ENCODE measurements around the gene EVC. TPM values are rescaled to one million over a fixed set of nuclear protein-coding genes. Genes with fewer than 3 reads are reported as not detected.

EVC gene
- total and polyA plus RNA-seq, 3 experiments from 2014 or later: 0.02 to 2.3 (median 1.6) TPM

DNA sequence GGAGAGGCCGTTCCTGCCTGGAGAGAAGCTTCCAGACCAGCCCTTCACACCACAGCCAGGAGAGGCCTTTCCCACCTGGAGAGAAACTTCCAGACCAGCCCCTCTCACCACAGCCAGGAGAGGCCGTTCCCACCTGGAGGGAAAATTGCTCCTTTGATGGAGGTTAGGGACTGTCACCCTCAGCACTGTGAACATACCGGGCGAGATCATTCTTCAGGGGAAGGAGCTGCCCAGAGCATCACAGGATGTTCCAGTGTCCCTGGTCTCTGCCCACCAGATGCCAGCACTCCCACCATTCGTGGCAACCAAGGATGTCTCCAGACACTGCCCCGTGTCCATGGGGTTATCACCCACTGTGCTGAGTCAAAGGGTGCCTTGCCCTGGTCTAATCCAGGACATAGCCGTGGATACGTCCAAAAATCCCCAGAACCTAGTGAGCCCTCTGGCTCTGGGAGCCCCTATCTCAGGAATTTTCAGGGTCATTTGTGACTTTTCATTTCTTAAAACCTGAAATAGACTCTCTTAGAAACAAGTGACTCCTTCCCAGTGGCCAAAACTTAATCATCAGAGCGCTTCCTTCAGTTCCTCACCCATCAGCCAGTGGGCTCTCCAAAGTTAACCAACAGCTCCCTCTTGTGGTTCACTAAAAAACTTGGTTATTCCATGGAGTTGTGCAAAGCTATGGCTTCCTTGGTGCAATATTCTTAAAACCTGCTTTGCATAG, 101.7 kb downstream of the EVC start:
- no peaks in the 10 kb centered on the region for H3K36me3 ChIP-seq (ENCODE audit: insufficient read depth, low read length)
- H3K4me1 ChIP-seq (ENCODE audit: insufficient read depth, low read length): no peaks in the 10 kb centered on the region
- Mint-ChIP-seq H3K27ac (no peak overlapping the region), H3K4me3 (no peak overlapping the region), H3K36me3 (no peaks in the 10 kb centered on the region), H3K4me1 (no peaks in the 10 kb centered on the region), H3K9me3 (peaks cover 0 to 4% (median 0%) of the 10 kb centered on the region in 5 donors), H3K27me3 (peaks cover 4 to 5% of the 10 kb centered on the region in 2 donors)
- no peak overlapping the region for H3K27ac ChIP-seq (ENCODE audit: low read depth, low read length)
- H3K4me3 ChIP-seq (ENCODE audit: low read length): no peak overlapping the region
- ChIA-PET POLR2A (no interaction called here), CTCF (interaction anchor here (1.3 kb wide), 1 partner anchor 14 kb away, joined by 3 read pairs; no protein-coding TSS in a partner anchor)
- no peaks in the 10 kb centered on the region for H3K9me3 ChIP-seq (ENCODE audit: low read length)
- DNase-seq: no peak
- H3K27me3 ChIP-seq (ENCODE audit: insufficient read depth, low read length, poor library complexity, severe bottlenecking): no peaks in the 10 kb centered on the region

DNA sequence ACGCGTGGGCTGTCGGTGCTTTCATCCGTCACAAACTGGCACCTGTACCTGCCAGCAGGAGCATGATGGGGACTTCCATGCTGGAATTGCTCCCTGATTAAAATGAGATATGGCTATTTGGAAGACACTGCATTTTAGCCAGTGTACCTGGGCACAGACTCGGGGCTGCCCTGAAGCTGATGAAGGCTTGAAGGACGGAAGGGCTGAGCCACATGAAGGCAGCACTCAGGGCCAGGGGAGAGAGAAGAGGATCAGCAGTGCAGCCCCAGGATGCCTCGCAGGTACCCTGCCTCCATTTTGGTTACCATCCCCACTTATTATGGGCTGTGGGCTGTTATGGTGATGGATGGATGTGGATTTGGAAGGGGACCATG, 102.9 kb downstream of the EVC start:
- ChIA-PET POLR2A (no interaction called here), CTCF (no interaction called here)
- H3K27ac Mint-ChIP-seq: no peak overlapping the region
- no peak overlapping the region for H3K27ac ChIP-seq (ENCODE audit: low read depth, low read length)
- H3K4me1 Mint-ChIP-seq: no peaks in the 10 kb centered on the region
- no peaks in the 10 kb centered on the region for H3K9me3 ChIP-seq (ENCODE audit: low read length)
- H3K4me3 Mint-ChIP-seq: no peak overlapping the region
- H3K27me3 Mint-ChIP-seq: peaks cover 4 to 5% of the 10 kb centered on the region in 2 donors
- DNase-seq: no peak
- H3K36me3 ChIP-seq (ENCODE audit: insufficient read depth, low read length): no peaks in the 10 kb centered on the region
- no peaks in the 10 kb centered on the region for H3K4me1 ChIP-seq (ENCODE audit: insufficient read depth, low read length)
- no peaks in the 10 kb centered on the region for H3K27me3 ChIP-seq (ENCODE audit: insufficient read depth, low read length, poor library complexity, severe bottlenecking)
- no peaks in the 10 kb centered on the region for H3K36me3 Mint-ChIP-seq
- H3K9me3 Mint-ChIP-seq: peaks cover 0 to 4% (median 0%) of the 10 kb centered on the region in 5 donors
- H3K4me3 ChIP-seq (ENCODE audit: low read length): no peak overlapping the region

DNA sequence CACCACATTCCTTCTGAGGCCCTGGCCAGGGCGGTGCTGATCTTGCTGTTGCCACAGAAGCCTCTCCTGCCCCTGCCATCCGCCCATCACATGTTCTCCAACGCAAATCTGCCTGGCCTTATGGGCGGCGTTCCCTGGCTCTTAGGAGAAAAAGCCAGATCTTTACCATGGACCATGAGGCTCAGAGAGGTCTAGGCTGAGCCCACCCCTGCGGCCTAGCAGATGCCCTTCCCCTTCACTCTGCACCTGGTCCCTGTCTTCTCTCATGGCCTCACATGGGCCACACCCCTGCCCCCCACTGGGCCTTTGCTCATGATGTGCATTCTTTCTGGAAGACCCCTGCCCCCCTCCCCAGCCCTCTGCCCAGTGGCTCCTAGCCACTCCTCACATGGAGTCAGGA, 103.4 kb downstream of the EVC start:
- no peak overlapping the region for H3K27ac ChIP-seq (ENCODE audit: low read depth, low read length)
- no peak overlapping the region for H3K4me3 Mint-ChIP-seq
- H3K9me3 Mint-ChIP-seq: peaks cover 0 to 4% (median 0%) of the 10 kb centered on the region in 5 donors
- no peaks in the 10 kb centered on the region for H3K4me1 Mint-ChIP-seq
- no peaks in the 10 kb centered on the region for H3K4me1 ChIP-seq (ENCODE audit: insufficient read depth, low read length)
- H3K36me3 ChIP-seq (ENCODE audit: insufficient read depth, low read length): no peaks in the 10 kb centered on the region
- no peak overlapping the region for H3K4me3 ChIP-seq (ENCODE audit: low read length)
- POLR2A ChIA-PET: no interaction called here
- no peak overlapping the region for H3K27ac Mint-ChIP-seq
- no peaks in the 10 kb centered on the region for H3K27me3 ChIP-seq (ENCODE audit: insufficient read depth, low read length, poor library complexity, severe bottlenecking)
- no peaks in the 10 kb centered on the region for H3K9me3 ChIP-seq (ENCODE audit: low read length)
- no peak for DNase-seq
- H3K36me3 Mint-ChIP-seq: no peaks in the 10 kb centered on the region
- CTCF ChIA-PET: no interaction called here
- H3K27me3 Mint-ChIP-seq: peaks cover 4 to 5% of the 10 kb centered on the region in 2 donors

DNA sequence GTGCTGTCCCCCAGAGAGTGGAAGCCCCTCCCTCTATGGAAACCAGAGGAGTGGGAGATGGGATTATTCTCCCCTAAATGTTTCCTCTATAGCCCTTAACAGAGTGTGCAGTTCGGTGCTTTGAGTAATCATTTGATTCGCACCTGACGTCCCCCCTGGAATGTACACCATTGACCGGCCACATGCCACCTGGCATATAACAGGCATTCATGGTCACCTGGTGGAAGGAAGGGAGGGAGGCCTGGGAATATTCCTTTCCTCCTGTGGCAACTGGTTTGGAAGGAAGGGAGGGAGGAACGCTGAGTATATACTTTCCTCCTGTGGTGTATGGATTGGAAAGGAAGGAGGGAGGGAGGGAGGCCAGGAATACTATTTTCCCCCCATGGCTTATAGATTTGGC, 104.6 kb downstream of the EVC start:
- H3K4me1 ChIP-seq (ENCODE audit: insufficient read depth, low read length): no peaks in the 10 kb centered on the region
- no peaks in the 10 kb centered on the region for H3K9me3 ChIP-seq (ENCODE audit: low read length)
- no peak overlapping the region for H3K4me3 ChIP-seq (ENCODE audit: low read length)
- Mint-ChIP-seq H3K4me1 (no peaks in the 10 kb centered on the region), H3K27ac (no peak overlapping the region), H3K27me3 (peaks cover 4 to 5% of the 10 kb centered on the region in 2 donors), H3K36me3 (no peaks in the 10 kb centered on the region), H3K4me3 (no peak overlapping the region), H3K9me3 (peaks cover 0 to 4% (median 0%) of the 10 kb centered on the region in 5 donors)
- no peaks in the 10 kb centered on the region for H3K36me3 ChIP-seq (ENCODE audit: insufficient read depth, low read length)
- ChIA-PET POLR2A (no interaction called here), CTCF (no interaction called here)
- H3K27me3 ChIP-seq (ENCODE audit: insufficient read depth, low read length, poor library complexity, severe bottlenecking): no peaks in the 10 kb centered on the region
- no peak for DNase-seq
- no peak overlapping the region for H3K27ac ChIP-seq (ENCODE audit: low read depth, low read length)

DNA sequence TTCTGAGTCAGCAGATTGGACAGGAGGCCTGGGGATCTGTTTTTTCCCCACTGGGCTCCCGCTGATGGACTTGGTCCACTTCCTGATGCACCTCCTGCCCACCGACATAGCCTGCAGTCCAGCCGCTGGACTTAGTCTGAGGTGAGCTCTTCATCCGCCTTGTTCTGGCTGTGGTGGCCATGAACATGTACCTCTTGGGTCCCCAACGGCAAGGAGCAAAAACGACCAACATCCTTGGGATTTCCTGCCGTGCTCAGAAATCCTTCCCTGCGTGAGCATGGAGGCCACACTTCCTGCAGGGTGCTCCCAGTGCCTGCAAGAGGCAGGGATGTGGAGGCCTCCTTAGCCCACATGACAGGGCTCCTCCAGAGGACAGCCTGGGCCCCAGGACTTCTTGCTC, 105.1 kb downstream of the EVC start:
- no peaks in the 10 kb centered on the region for H3K4me1 Mint-ChIP-seq
- DNase-seq: no peak
- Histone ChIP-seq H3K4me1 (ENCODE audit: insufficient read depth, low read length) (no peaks in the 10 kb centered on the region), H3K27me3 (ENCODE audit: insufficient read depth, low read length, poor library complexity, severe bottlenecking) (no peaks in the 10 kb centered on the region), H3K4me3 (ENCODE audit: low read length) (no peak overlapping the region), H3K27ac (ENCODE audit: low read depth, low read length) (no peak overlapping the region), H3K9me3 (ENCODE audit: low read length) (no peaks in the 10 kb centered on the region), H3K36me3 (ENCODE audit: insufficient read depth, low read length) (no peaks in the 10 kb centered on the region)
- no peak overlapping the region for H3K4me3 Mint-ChIP-seq
- H3K27ac Mint-ChIP-seq: no peak overlapping the region
- H3K9me3 Mint-ChIP-seq: no peaks in the 10 kb centered on the region
- H3K27me3 Mint-ChIP-seq: peaks cover 4 to 5% of the 10 kb centered on the region in 2 donors
- ChIA-PET POLR2A (no interaction called here), CTCF (no interaction called here)
- no peaks in the 10 kb centered on the region for H3K36me3 Mint-ChIP-seq

DNA sequence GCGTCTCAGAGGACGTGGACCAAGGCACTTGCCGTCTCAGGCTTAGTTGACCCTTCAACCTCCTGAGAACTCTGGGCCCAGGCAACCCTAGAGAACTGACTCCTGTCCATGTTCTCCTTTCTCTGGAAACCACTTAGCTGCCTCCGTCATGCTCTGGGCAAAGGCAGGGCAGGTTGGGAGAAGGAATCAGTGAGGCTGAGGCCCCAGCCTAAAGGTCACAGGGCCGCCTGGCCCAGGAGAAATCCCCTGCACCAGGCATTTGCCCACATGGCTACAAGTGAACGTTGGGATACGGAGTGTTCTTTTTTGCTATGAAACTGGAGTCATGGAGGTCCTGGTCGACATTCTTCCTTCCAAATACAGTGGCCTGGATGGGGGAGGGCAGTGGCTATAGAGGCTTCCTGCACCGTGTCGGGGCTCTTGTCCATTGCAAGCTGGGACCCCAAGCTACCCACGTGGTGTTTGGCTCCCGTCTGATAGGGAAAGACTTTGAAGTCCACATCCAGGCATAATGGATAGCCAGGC, 105.9 kb downstream of the EVC start:
- ChIA-PET CTCF (no interaction called here), POLR2A (no interaction called here)
- Histone ChIP-seq H3K27me3 (ENCODE audit: insufficient read depth, low read length, poor library complexity, severe bottlenecking) (no peaks in the 10 kb centered on the region), H3K36me3 (ENCODE audit: insufficient read depth, low read length) (no peaks in the 10 kb centered on the region), H3K4me3 (ENCODE audit: low read length) (no peak overlapping the region), H3K9me3 (ENCODE audit: low read length) (no peaks in the 10 kb centered on the region), H3K27ac (ENCODE audit: low read depth, low read length) (no peak overlapping the region), H3K4me1 (ENCODE audit: insufficient read depth, low read length) (no peaks in the 10 kb centered on the region)
- H3K36me3 Mint-ChIP-seq: no peaks in the 10 kb centered on the region
- H3K27me3 Mint-ChIP-seq: peaks cover 4% of the 10 kb centered on the region in 2 donors
- H3K9me3 Mint-ChIP-seq: no peaks in the 10 kb centered on the region
- H3K4me1 Mint-ChIP-seq: no peaks in the 10 kb centered on the region
- H3K27ac Mint-ChIP-seq: no peak overlapping the region
- H3K4me3 Mint-ChIP-seq: no peak overlapping the region
- DNase-seq: no peak

DNA sequence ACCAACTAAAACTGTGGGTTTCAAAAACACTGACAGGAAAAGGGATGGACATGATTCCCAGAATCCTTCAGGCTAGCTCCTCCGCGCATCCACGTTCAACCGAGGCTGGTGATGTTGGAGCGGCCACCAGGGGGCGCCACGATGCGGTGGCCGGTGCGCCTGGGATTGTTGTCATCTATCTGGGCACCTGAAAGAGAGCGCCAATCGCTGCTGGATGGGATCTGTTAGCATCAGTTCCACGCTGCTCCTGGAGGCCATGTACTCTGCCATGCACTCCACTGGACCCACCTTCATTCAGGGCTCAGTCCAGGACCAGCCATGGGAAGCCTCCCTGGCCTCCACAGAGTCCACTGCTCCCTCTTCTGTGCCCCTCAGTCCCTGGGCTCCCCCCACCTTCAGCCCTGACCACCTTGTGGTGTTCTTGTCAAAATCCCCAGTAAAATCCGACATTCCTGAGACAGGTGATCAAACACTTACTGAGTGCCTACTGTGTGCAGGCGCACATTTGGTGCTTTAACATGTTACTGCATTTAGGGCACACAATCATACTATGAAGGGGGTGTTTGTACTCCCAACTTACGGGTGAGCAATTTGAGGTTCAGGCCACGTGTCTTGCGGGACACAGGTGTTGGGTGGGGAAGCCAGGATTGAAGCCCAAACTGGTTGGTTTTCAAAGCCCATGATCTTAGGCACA, 110.8 kb downstream of the EVC start:
- no peak overlapping the region for H3K4me3 Mint-ChIP-seq
- H3K27ac Mint-ChIP-seq: no peak overlapping the region
- DNase-seq: peak in 1 of 5 donors; percentile 17
- CTCF ChIA-PET: no interaction called here
- Histone ChIP-seq H3K27me3 (ENCODE audit: insufficient read depth, low read length, poor library complexity, severe bottlenecking) (no peaks in the 10 kb centered on the region), H3K36me3 (ENCODE audit: insufficient read depth, low read length) (no peaks in the 10 kb centered on the region), H3K9me3 (ENCODE audit: low read length) (no peaks in the 10 kb centered on the region), H3K4me3 (ENCODE audit: low read length) (no peak overlapping the region), H3K4me1 (ENCODE audit: insufficient read depth, low read length) (no peaks in the 10 kb centered on the region), H3K27ac (ENCODE audit: low read depth, low read length) (no peak overlapping the region)
- H3K27me3 Mint-ChIP-seq: peaks cover 0 to 2% of the 10 kb centered on the region in 2 donors
- H3K36me3 Mint-ChIP-seq: no peaks in the 10 kb centered on the region
- H3K4me1 Mint-ChIP-seq: peaks cover 0 to 1% (median under 1%) of the 10 kb centered on the region in 3 donors
- POLR2A ChIA-PET: no interaction called here
- no peaks in the 10 kb centered on the region for H3K9me3 Mint-ChIP-seq

DNA sequence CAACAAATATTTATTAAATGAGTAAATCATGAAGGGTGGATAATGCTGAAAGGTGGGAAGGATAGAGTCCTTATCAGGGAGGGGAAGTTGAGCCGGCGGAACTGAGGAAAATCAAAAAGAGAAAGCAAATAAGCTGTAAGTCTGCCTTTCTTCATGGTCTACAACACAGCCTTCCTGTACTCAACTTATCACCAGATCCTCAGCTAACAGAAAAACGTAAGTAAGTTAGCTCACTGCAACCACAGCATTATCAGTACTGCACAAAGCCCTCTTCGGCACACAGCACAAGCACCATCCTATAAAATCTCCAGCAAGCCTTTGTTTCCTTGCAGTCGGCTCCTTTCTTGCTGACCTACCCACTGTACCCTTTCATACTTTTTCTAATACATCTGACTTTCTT, 111.6 kb downstream of the EVC start:
- no peaks in the 10 kb centered on the region for H3K27me3 ChIP-seq (ENCODE audit: insufficient read depth, low read length, poor library complexity, severe bottlenecking)
- POLR2A ChIA-PET: no interaction called here
- Mint-ChIP-seq H3K4me1 (peaks cover 0 to 6% (median 1%) of the 10 kb centered on the region in 3 donors), H3K36me3 (no peaks in the 10 kb centered on the region), H3K9me3 (no peaks in the 10 kb centered on the region), H3K27ac (no peak overlapping the region), H3K4me3 (no peak overlapping the region), H3K27me3 (peaks cover 0 to 2% of the 10 kb centered on the region in 2 donors)
- H3K27ac ChIP-seq (ENCODE audit: low read depth, low read length): no peak overlapping the region
- no peak overlapping the region for H3K4me3 ChIP-seq (ENCODE audit: low read length)
- H3K36me3 ChIP-seq (ENCODE audit: insufficient read depth, low read length): no peaks in the 10 kb centered on the region
- CTCF ChIA-PET: no interaction called here
- no peaks in the 10 kb centered on the region for H3K4me1 ChIP-seq (ENCODE audit: insufficient read depth, low read length)
- H3K9me3 ChIP-seq (ENCODE audit: low read length): no peaks in the 10 kb centered on the region
- no peak for DNase-seq

Measured in CD8-positive, alpha-beta memory T cell (primary cell).